A549 treated with Mapracorat at 1 μM for 4 hours (cell line): ENCODE measurements around the gene TARS1. TPM values are rescaled to one million over a fixed set of nuclear protein-coding genes. Genes with fewer than 3 reads are reported as not detected.

Experiments used
- total RNA-seq: library from RNA; stranded (reverse); fragments of 200-300 nt; extraction: Qiagen RNA extraction; gene quantifications from 5 replicates; pipeline ENCODE4 v1.2.3, GENCODE V29; 2022

TARS1 gene
- total RNA-seq = 124 to 139 TPM (median 127 TPM) in 5 replicates

GRCh38 chr5:33440482-33441240, at the start of gene TARS1:
TARS1 (plus strand) TSS chr5:33440965; CDS start chr5:33441087, 122 bp downstream.

